Chondrocyte (in vitro differentiated cells): ENCODE measurements around the gene CDV3. TPM values are rescaled to one million over a fixed set of nuclear protein-coding genes. Genes with fewer than 3 reads are reported as not detected.

Experiments used
- DNase-seq: peaks from one replicate; pipeline ENCODE4 v3.0.0; 2021; ENCODE audit warnings: mixed read lengths, low spot score
- H3K27ac Mint-ChIP-seq: one replicate; pipeline ENCODE4 v1.8.0; 2021; ENCODE audit warnings: mild to moderate bottlenecking, moderate library complexity, mixed read lengths; ENCODE audit not compliant: unreplicated experiment
- H3K27me3 Mint-ChIP-seq: 2 replicates; pipeline ENCODE4 v1.8.0; 2021; ENCODE audit warnings: low read depth, mixed read lengths
- H3K36me3 Mint-ChIP-seq: 2 replicates; pipeline ENCODE4 v1.8.0; 2021; ENCODE audit warnings: low read depth, mixed read lengths
- H3K4me1 Mint-ChIP-seq: 2 replicates; pipeline ENCODE4 v1.8.0; 2021; ENCODE audit warnings: low read depth, mild to moderate bottlenecking, mixed read lengths
- H3K4me3 Mint-ChIP-seq: one replicate; pipeline ENCODE4 v1.8.0; 2021; ENCODE audit warnings: mild to moderate bottlenecking, moderate library complexity, mixed read lengths; ENCODE audit not compliant: unreplicated experiment
- H3K9me3 Mint-ChIP-seq: 2 replicates; pipeline ENCODE4 v1.8.0; 2021; ENCODE audit warnings: low read depth, mixed read lengths
- CTCF ChIP-seq: fragments of 200-600 bp; sonication (generic); IDR thresholded peaks from 2 replicates; pipeline ENCODE4 v1.5.0; 2021; ENCODE audit warnings: antibody characterized with exemption, mild to moderate bottlenecking, moderate library complexity
- total RNA-seq: library from RNA; stranded (reverse); gene quantifications from 3 replicates; pipeline ENCODE4 v1.2.1, GENCODE V29; 2021

Gene CDV3
- total RNA-seq, 1 donor from 2014 or later: 184 TPM

DNA sequence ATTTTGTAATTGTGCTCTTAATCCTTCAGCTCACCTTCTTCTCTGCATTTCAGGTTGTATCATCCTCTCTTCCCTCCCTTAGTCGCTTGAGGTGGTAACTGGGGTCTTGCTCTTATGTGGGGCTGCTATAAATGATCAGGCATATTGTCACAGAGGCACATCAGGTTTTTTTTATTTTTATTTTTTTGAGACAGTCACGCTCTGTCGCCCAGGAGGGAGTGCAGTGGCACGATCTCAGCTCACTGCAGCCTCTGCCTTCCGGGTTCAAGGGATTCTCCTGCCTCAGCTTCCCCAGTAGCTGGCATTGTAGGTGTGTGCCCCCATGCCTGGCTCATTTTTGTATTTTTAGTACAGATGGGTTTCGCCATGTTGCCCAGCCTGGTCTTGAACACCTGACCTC is 9.9 kb downstream of the CDV3 start:
- TF ChIP-seq CTCF: no peak
- Mint-ChIP-seq H3K9me3 (no peaks in the 10 kb centered on the region), H3K36me3 (peaks cover 33% of the 10 kb centered on the region), H3K27me3 (no peaks in the 10 kb centered on the region), H3K27ac (no peak overlapping the region), H3K4me3 (no peak overlapping the region), H3K4me1 (peaks cover 8% of the 10 kb centered on the region)
- DNase-seq: no peak

- Mint-ChIP-seq H3K36me3 (peaks cover 38% of the 10 kb centered on the region), H3K27me3 (no peaks in the 10 kb centered on the region), H3K9me3 (no peaks in the 10 kb centered on the region), H3K4me1 (peaks cover 31% of the 10 kb centered on the region), H3K27ac (no peak overlapping the region), H3K4me3 (no peak overlapping the region)
- DNase-seq: no peak
- no peak for TF ChIP-seq CTCF
These were observed 14.5 kb downstream of the CDV3 start for GRCh38 chr3:133588035-133588434.

DNA sequence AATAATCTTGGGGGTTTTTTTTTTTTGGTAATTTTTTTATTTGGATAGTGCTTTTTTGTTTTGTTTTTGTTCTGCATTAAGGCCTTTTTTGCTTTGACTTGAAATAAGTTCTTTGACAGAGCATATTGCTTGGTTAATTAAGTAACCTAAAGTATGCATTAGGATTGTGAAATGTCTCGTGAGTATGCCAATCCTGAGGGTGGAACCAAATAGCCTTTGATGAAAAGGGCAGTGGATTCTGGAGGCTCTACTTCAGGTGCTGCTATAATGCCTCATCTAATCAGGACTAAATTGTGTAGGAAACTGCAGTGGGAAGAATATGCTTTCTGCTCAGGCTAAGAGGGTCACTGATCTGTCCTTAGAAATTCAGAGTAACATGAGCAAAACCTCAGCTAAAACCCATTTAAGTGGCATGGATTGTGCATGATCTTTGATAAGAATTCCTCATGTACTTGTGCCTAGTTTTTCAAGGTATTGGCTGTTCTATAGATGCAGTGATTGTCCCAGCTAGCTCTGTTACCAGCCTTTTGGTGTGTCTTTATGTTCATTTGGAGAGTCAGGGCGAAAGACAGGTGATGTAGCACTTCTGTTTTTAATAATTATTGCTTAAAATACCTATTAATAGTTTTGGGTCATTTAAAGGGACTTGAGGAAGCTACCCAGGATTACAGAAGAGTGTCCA is 15.4 kb downstream of the CDV3 start:
- DNase-seq: no peak
- no peak for TF ChIP-seq CTCF
- H3K27me3 Mint-ChIP-seq: no peaks in the 10 kb centered on the region
- peak overlapping the region; percentile 77 for H3K27ac Mint-ChIP-seq
- H3K9me3 Mint-ChIP-seq: no peaks in the 10 kb centered on the region
- no peak overlapping the region for H3K4me3 Mint-ChIP-seq
- H3K36me3 Mint-ChIP-seq: peaks cover 32% of the 10 kb centered on the region
- peaks cover 35% of the 10 kb centered on the region for H3K4me1 Mint-ChIP-seq

DNA sequence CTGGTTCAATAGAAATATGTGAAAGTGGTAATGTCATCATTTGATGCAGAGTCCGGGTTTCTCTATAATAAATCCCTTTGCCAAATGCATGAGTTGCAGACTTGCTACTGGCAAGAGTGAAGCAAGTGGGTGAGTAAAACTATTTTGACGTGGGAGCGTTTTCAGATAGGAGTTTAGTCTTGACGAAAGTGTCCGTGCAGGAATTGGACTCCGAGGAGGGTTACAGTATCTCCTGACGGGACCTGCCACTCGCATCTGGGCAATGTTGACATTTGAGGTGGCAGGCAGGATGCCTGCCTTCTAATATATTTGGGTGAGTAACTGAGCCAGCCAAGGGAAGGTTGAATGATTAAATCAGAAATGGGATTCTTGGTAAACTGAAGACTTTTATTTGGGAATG is 16.0 kb downstream of the CDV3 start:
- Mint-ChIP-seq H3K27ac (no peak overlapping the region), H3K4me3 (no peak overlapping the region), H3K4me1 (peaks cover 35% of the 10 kb centered on the region), H3K27me3 (no peaks in the 10 kb centered on the region), H3K36me3 (peaks cover 31% of the 10 kb centered on the region), H3K9me3 (no peaks in the 10 kb centered on the region)
- DNase-seq: no peak
- no peak for TF ChIP-seq CTCF

- Mint-ChIP-seq H3K4me3 (no peak overlapping the region), H3K4me1 (peaks cover 46% of the 10 kb centered on the region)
These were observed 17.8 kb downstream of the CDV3 start for GRCh38 chr3:133591271-133591742.

More at GRCh38 chr3:133591271-133591742, 17.8 kb downstream of the CDV3 start:
- H3K27ac Mint-ChIP-seq: peak overlapping the region; percentile 73
- peaks cover 26% of the 10 kb centered on the region for H3K36me3 Mint-ChIP-seq
- no peak for DNase-seq
- no peak for TF ChIP-seq CTCF
- no peaks in the 10 kb centered on the region for H3K9me3 Mint-ChIP-seq
- no peaks in the 10 kb centered on the region for H3K27me3 Mint-ChIP-seq
